GM20000 (cell line): ENCODE results near the gene TSPAN10.

Experiments
- DNase-seq: peaks from one replicate; pipeline ENCODE4 v3.0.0; 2012; ENCODE audit warnings: low spot score
- TF ChIP-seq, protein P1 (sequence below): IDR thresholded peaks from 2 replicates; pipeline ENCODE4 v1.5.1; 2012; ENCODE audit warnings: mild to moderate bottlenecking, control low read depth; ENCODE audit errors: extremely low read depth, missing control alignments

The TSPAN10 gene

GRCh38 chr17:81665205-81666091, 28.5 kb downstream of the TSPAN10 start:
- peak; percentile 68 for DNase-seq
- TF ChIP-seq, protein P1, sequence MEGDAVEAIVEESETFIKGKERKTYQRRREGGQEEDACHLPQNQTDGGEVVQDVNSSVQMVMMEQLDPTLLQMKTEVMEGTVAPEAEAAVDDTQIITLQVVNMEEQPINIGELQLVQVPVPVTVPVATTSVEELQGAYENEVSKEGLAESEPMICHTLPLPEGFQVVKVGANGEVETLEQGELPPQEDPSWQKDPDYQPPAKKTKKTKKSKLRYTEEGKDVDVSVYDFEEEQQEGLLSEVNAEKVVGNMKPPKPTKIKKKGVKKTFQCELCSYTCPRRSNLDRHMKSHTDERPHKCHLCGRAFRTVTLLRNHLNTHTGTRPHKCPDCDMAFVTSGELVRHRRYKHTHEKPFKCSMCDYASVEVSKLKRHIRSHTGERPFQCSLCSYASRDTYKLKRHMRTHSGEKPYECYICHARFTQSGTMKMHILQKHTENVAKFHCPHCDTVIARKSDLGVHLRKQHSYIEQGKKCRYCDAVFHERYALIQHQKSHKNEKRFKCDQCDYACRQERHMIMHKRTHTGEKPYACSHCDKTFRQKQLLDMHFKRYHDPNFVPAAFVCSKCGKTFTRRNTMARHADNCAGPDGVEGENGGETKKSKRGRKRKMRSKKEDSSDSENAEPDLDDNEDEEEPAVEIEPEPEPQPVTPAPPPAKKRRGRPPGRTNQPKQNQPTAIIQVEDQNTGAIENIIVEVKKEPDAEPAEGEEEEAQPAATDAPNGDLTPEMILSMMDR = no peak

- TF ChIP-seq, protein P1 = no peak
- DNase-seq = no peak
Observed at GRCh38 chr17:81666092-81666341, 29.0 kb downstream of the TSPAN10 start.

- TF ChIP-seq, protein P1 = no peak
- peak; percentile 99 for DNase-seq
Observed at GRCh38 chr17:81666342-81667191, 29.6 kb downstream of the TSPAN10 start, which contains the start of the genes CCDC137 and OXLD1. Gene CCDC137, plus strand, starts transcription at chr17:81666737. Its CDS starts 30 bp downstream, at chr17:81666767. Gene OXLD1, minus strand, starts transcription at chr17:81666605. Its CDS starts 28 bp downstream, at chr17:81666577.

DNA sequence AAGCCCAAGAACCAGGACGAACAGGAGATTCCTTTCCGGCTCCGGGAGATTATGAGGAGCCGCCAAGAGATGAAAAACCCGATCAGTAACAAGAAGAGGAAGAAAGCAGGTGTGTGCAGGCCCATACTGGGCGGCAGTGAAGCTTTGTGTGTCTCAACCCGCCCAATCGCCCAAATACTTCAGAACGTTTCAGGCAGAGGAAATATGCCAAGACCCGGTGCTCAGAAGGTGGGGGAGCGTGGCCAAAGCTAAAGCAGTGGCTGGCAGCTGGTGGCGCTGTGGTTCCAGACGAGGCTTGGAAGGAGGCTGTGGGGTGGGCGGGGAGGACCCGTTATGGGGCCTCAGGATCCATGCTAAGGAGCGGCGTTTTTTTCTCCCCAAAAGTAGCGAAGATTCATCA, 30.8 kb downstream of the TSPAN10 start:
- DNase-seq = no peak
- TF ChIP-seq, protein P1 = no peak

DNA sequence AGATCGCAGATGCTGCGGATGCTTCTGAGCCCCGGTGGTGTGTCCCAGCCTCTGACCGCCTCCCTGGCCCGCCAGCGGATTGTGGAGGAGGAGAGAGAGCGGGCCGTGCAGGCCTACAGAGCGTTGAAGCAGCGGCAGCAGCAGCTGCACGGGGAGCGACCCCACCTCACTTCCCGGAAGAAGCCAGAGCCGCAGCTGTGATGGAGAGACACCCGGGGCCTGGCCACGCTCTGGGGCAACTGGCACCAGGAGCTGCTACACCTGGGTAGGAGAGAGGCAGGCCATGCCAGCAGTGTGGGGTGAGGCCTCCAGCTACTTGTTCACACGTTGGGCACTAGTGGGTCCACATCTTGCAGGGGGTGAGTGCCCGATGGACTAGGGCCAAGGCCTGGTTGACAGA, 35.5 kb downstream of the TSPAN10 start:
- TF ChIP-seq, protein P1 = no peak
- DNase-seq = no peak

- TF ChIP-seq, protein P1 = no peak
Observed at GRCh38 chr17:81672954-81673353, 36.0 kb downstream of the TSPAN10 start.

DNA sequence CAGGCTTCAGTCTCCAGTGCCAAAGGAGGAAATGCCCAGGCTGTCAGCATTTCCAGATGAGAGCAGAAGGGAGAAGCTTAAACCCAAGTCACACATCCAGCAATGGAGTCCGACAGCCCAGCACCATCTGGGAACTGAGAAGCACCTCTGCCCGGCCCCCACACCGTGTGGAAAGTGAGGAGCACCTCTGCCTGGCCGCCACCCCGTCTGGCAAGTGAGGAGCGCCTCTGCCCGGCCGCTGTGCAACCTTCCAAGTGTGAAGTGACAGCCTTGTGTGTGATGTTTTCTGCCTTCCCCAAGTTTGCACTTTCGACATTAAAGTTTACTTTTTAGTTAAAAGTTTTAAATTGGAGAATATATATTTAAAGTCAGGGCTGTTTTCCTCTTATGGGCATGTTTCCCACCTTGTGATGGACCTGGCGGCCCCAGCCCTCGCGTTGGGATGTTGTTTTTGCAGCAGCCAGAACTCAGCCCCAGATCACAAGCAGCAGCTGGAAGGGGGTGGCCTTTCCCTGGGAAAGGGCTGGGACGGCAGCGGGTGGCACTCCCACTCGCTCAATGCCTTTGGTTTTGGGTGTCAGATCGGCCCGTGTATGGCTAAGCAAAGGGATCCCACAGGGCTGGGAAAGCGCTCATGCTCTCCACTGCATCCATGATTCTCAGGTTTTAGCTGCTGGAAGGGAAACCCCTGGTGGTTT, 36.7 kb downstream of the TSPAN10 start:
- TF ChIP-seq, protein P1 = no peak
- no peak for DNase-seq

More at GRCh38 chr17:81672954-81673353, 36.0 kb downstream of the TSPAN10 start:
- no peak for DNase-seq
